ENCODE measurements around the gene ATP1B3. TPM values are rescaled to one million over a fixed set of nuclear protein-coding genes. Genes with fewer than 3 reads are reported as not detected.

The ATP1B3 gene
- total and polyA plus RNA-seq, 2 of the 13 experiments (the other 11 are each of a cell fraction or from before 2014, with no cell fraction given): 84.3 to 93.6 TPM

DNA sequence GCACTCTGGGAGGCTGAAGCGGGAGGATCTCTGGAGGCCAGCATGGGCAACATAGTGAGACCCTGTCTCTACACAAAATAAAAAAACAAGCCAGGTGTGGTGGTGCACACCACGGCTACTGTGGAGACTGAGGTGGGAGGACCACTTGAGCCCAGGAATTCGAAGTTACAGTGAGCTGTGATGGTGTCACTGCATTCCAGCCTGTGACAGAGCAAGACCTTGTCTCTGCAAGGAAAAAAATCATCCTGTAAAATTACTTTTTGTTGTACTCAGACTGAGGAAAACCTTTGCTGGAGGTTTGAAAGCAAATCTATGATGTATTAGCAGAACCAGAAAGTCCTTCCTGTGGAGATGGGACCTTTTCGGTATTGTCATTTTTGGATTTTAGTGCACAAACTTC lies 63.3 kb downstream of the ATP1B3 start:
- Histone ChIP-seq H3K79me2 (ENCODE audit: insufficient read depth, low read length) (no peaks in the 10 kb centered on the region), H2AFZ (ENCODE audit: low read length) (no peak overlapping the region), H3K4me2 (ENCODE audit: low read depth, low read length) (no peak overlapping the region), H3K9me3 (ENCODE audit: low read length) (no peaks in the 10 kb centered on the region), H3K4me1 (ENCODE audit: insufficient read depth, low read length) (no peaks in the 10 kb centered on the region), H3K27ac (ENCODE audit: extremely low read length, insufficient read depth, low read length) (no peak overlapping the region), H3K36me3 (replicated peaks in 1 of 2; ENCODE audit: control insufficient read depth in 1 of 2, insufficient read depth in 2 of 2, low read length in 2 of 2) (no peaks in the 10 kb centered on the region), H3K27me3 (ENCODE audit: control insufficient read depth in 1 of 2, insufficient read depth in 2 of 2, low read length in 2 of 2) (no peaks in the 10 kb centered on the region), H3K4me3 (replicated peaks in 1 of 3; ENCODE audit: insufficient read depth in 1 of 3, low read depth in 2 of 3, low read length in 3 of 3) (no peak overlapping the region), H3K9ac (ENCODE audit: insufficient read depth, low read depth, low read length) (no peak overlapping the region), H4K20me1 (ENCODE audit: insufficient read depth, low read length) (no peaks in the 10 kb centered on the region)
- ATAC-seq: no peak
- POLR2A ChIA-PET: no interaction called here
- no TSS peak for BruUV-seq (replicated peaks)
- intact Hi-C loops (cut with micrococcal nuclease; ENCODE audit: unreplicated experiment) (no loop called here), in situ Hi-C loops (cut with HindIII; ENCODE audit: extremely low pct_ligation_motif_present, low pct_unique_long_range_greater_than_20kb) (no loop called here)
- FAIRE-seq: no peak
- WGBS (ENCODE audit: low lambda C conversion rate): 66% methylated on average over 4 of the region's 4 CpGs
- no peak for DNase-seq (ENCODE audit: low spot score)
- CTCF ChIA-PET (ENCODE audit: low intra/inter-chr PET ratio, low total read pairs): no interaction called here
- TF ChIP-seq, protein P1, sequence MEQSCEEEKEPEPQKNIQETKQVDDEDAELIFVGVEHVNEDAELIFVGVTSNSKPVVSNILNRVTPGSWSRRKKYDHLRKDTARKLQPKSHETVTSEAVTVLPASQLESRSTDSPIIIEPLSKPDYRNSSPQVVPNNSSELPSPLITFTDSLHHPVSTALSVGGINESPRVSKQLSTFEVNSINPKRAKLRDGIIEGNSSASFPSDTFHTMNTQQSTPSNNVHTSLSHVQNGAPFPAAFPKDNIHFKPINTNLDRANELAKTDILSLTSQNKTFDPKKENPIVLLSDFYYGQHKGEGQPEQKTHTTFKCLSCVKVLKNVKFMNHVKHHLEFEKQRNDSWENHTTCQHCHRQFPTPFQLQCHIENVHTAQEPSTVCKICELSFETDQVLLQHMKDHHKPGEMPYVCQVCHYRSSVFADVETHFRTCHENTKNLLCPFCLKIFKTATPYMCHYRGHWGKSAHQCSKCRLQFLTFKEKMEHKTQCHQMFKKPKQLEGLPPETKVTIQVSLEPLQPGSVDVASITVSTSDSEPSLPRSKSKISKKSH (CRISPR knock-in tag; IDR thresholded peaks at IDR 0.05; ENCODE audit: borderline replicate concordance): no peak
- TF ChIP-seq, protein P2, sequence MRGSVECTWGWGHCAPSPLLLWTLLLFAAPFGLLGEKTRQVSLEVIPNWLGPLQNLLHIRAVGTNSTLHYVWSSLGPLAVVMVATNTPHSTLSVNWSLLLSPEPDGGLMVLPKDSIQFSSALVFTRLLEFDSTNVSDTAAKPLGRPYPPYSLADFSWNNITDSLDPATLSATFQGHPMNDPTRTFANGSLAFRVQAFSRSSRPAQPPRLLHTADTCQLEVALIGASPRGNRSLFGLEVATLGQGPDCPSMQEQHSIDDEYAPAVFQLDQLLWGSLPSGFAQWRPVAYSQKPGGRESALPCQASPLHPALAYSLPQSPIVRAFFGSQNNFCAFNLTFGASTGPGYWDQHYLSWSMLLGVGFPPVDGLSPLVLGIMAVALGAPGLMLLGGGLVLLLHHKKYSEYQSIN (CRISPR knock-in tag; IDR thresholded peaks at IDR 0.05; ENCODE audit: borderline replicate concordance): no peak
- TF ChIP-seq, protein P3, sequence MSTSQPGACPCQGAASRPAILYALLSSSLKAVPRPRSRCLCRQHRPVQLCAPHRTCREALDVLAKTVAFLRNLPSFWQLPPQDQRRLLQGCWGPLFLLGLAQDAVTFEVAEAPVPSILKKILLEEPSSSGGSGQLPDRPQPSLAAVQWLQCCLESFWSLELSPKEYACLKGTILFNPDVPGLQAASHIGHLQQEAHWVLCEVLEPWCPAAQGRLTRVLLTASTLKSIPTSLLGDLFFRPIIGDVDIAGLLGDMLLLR (CRISPR knock-in tag; IDR thresholded peaks at IDR 0.05): no peak
- TF ChIP-seq ZNF333 (CRISPR knock-in tag; IDR thresholded peaks at IDR 0.05; ENCODE audit: borderline replicate concordance) (no peak), SRSF1 (optimal IDR thresholded peaks at IDR 0.05; ENCODE audit: low read depth, low read length) (no peak), MYNN (CRISPR knock-in tag; IDR thresholded peaks at IDR 0.05; ENCODE audit: low read depth) (no peak), HOXD1 (CRISPR knock-in tag; IDR thresholded peaks at IDR 0.05) (no peak), ZFP36L2 (CRISPR knock-in tag; IDR thresholded peaks at IDR 0.05) (no peak), POLR2AphosphoS2 (IDR thresholded peaks at IDR 0.05; ENCODE audit: low read depth, low read length) (no peak), THYN1 (CRISPR knock-in tag; IDR thresholded peaks at IDR 0.05; ENCODE audit: borderline replicate concordance, low read depth) (no peak)
- TF ChIP-seq, protein P4, sequence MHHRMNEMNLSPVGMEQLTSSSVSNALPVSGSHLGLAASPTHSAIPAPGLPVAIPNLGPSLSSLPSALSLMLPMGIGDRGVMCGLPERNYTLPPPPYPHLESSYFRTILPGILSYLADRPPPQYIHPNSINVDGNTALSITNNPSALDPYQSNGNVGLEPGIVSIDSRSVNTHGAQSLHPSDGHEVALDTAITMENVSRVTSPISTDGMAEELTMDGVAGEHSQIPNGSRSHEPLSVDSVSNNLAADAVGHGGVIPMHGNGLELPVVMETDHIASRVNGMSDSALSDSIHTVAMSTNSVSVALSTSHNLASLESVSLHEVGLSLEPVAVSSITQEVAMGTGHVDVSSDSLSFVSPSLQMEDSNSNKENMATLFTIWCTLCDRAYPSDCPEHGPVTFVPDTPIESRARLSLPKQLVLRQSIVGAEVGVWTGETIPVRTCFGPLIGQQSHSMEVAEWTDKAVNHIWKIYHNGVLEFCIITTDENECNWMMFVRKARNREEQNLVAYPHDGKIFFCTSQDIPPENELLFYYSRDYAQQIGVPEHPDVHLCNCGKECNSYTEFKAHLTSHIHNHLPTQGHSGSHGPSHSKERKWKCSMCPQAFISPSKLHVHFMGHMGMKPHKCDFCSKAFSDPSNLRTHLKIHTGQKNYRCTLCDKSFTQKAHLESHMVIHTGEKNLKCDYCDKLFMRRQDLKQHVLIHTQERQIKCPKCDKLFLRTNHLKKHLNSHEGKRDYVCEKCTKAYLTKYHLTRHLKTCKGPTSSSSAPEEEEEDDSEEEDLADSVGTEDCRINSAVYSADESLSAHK (CRISPR knock-in tag; IDR thresholded peaks at IDR 0.05; ENCODE audit: borderline replicate concordance): no peak
- TF ChIP-seq, protein P5, sequence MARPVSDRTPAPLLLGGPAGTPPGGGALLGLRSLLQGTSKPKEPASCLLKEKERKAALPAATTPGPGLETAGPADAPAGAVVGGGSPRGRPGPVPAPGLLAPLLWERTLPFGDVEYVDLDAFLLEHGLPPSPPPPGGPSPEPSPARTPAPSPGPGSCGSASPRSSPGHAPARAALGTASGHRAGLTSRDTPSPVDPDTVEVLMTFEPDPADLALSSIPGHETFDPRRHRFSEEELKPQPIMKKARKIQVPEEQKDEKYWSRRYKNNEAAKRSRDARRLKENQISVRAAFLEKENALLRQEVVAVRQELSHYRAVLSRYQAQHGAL (CRISPR knock-in tag; IDR thresholded peaks at IDR 0.05; ENCODE audit: not compliant biosample characterization): no peak
- TF ChIP-seq, protein P6, sequence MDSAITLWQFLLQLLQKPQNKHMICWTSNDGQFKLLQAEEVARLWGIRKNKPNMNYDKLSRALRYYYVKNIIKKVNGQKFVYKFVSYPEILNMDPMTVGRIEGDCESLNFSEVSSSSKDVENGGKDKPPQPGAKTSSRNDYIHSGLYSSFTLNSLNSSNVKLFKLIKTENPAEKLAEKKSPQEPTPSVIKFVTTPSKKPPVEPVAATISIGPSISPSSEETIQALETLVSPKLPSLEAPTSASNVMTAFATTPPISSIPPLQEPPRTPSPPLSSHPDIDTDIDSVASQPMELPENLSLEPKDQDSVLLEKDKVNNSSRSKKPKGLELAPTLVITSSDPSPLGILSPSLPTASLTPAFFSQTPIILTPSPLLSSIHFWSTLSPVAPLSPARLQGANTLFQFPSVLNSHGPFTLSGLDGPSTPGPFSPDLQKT (CRISPR knock-in tag; IDR thresholded peaks at IDR 0.05; ENCODE audit: borderline replicate concordance): no peak
- TF ChIP-seq, protein P7, sequence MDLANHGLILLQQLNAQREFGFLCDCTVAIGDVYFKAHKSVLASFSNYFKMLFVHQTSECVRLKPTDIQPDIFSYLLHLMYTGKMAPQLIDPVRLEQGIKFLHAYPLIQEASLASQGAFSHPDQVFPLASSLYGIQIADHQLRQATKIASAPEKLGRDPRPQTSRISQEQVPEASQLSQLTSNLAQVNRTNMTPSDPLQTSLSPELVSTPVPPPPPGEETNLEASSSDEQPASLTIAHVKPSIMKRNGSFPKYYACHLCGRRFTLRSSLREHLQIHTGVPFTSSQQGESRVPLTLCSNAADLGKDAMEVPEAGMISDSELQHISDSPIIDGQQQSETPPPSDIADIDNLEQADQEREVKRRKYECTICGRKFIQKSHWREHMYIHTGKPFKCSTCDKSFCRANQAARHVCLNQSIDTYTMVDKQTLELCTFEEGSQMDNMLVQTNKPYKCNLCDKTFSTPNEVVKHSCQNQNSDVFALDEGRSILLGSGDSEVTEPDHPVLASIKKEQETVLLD (CRISPR knock-in tag; IDR thresholded peaks at IDR 0.05; ENCODE audit: low read depth): no peak
- TF ChIP-seq, protein P8, sequence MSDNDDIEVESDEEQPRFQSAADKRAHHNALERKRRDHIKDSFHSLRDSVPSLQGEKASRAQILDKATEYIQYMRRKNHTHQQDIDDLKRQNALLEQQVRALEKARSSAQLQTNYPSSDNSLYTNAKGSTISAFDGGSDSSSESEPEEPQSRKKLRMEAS (IDR thresholded peaks at IDR 0.05): no peak

Measured in HepG2 (cell line).